Measurements from ENCODE around the gene TDRKH. TPM values are rescaled to one million over a fixed set of nuclear protein-coding genes. Genes with fewer than 3 reads are reported as not detected.

TDRKH gene
- total and polyA plus RNA-seq, 7 experiments from 2014 or later, result 7.7 to 23.1 (median 17.4) TPM

GRCh38 chr1:151806170-151806569 is 15.9 kb upstream of the TDRKH start:
- Mint-ChIP-seq H3K27me3 (peaks cover 0 to 7% (median 0%) of the 10 kb centered on the region in 5 donors), H3K36me3 (no peaks in the 10 kb centered on the region), H3K27ac (no peak overlapping the region), H3K4me1 (peaks cover 0 to 6% (median 0%) of the 10 kb centered on the region in 7 donors), H3K9me3 (peaks cover 0 to 2% (median 0%) of the 10 kb centered on the region in 11 donors), H3K4me3 (no peak overlapping the region)
- Histone ChIP-seq H3K27me3 (ENCODE audit: control insufficient read depth in 2 of 2, insufficient read depth in 2 of 2, low read length in 2 of 2) (no peaks in the 10 kb centered on the region), H3K36me3 (ENCODE audit: control insufficient read depth in 2 of 3, insufficient read depth in 3 of 3, low read length in 3 of 3) (no peaks in the 10 kb centered on the region), H3K4me1 (ENCODE audit: control insufficient read depth in 2 of 2, insufficient read depth in 2 of 2, low read length in 2 of 2) (no peaks in the 10 kb centered on the region), H3K27ac (ENCODE audit: low read depth, low read length) (no peak overlapping the region), H3K4me3 (ENCODE audit: low read length) (no peak overlapping the region), H3K9me3 (ENCODE audit: control insufficient read depth in 2 of 3, low read length in 3 of 3) (no peaks in the 10 kb centered on the region)
- intact Hi-C loops (cut with micrococcal nuclease), result no loop called here
- ATAC-seq (no peak), DNase-seq (no peak)
- ChIA-PET POLR2A (no interaction called here), CTCF (no interaction called here)

- Mint-ChIP-seq H3K4me1 (peaks cover 0 to 10% (median 5%) of the 10 kb centered on the region in 7 donors), H3K27ac (no peak within 1 kb of the TSS), H3K27me3 (peaks cover 0 to 13% (median 5%) of the 10 kb centered on the region in 5 donors), H3K9me3 (peaks cover 0 to 2% (median 0%) of the 10 kb centered on the region in 11 donors), H3K36me3 (no peaks in the 10 kb centered on the region), H3K4me3 (no peak within 1 kb of the TSS)
- Histone ChIP-seq H3K36me3 (ENCODE audit: control insufficient read depth in 2 of 3, insufficient read depth in 3 of 3, low read length in 3 of 3) (no peaks in the 10 kb centered on the region), H3K4me3 (ENCODE audit: low read length) (no peak within 1 kb of the TSS), H3K27ac (ENCODE audit: low read depth, low read length) (no peak within 1 kb of the TSS), H3K9me3 (ENCODE audit: control insufficient read depth in 2 of 3, low read length in 3 of 3) (no peaks in the 10 kb centered on the region), H3K27me3 (ENCODE audit: control insufficient read depth in 2 of 2, insufficient read depth in 2 of 2, low read length in 2 of 2) (no peaks in the 10 kb centered on the region), H3K4me1 (ENCODE audit: control insufficient read depth in 2 of 2, insufficient read depth in 2 of 2, low read length in 2 of 2) (no peaks in the 10 kb centered on the region)
- CTCF ChIA-PET, result no interaction called here
- POLR2A ChIA-PET, result no interaction called here
- intact Hi-C loops (cut with micrococcal nuclease), result no loop called here
- DNase-seq, result no peak
- no peak for ATAC-seq
Measured at GRCh38 chr1:151805066-151805820, 14.9 kb upstream of the TDRKH start, which contains the start of gene LINGO4. Gene LINGO4, minus strand, starts transcription at chr1:151805419. Its CDS starts 2,715 bp downstream, at chr1:151802704.

GRCh38 chr1:151803915-151804314 is 13.6 kb upstream of the TDRKH start:
- Histone ChIP-seq H3K27ac (ENCODE audit: low read depth, low read length) (no peak overlapping the region), H3K4me1 (ENCODE audit: control insufficient read depth in 2 of 2, insufficient read depth in 2 of 2, low read length in 2 of 2) (no peaks in the 10 kb centered on the region), H3K4me3 (ENCODE audit: low read length) (no peak overlapping the region), H3K27me3 (ENCODE audit: control insufficient read depth in 2 of 2, insufficient read depth in 2 of 2, low read length in 2 of 2) (no peaks in the 10 kb centered on the region), H3K9me3 (ENCODE audit: control insufficient read depth in 2 of 3, low read length in 3 of 3) (no peaks in the 10 kb centered on the region), H3K36me3 (ENCODE audit: control insufficient read depth in 2 of 3, insufficient read depth in 3 of 3, low read length in 3 of 3) (no peaks in the 10 kb centered on the region)
- H3K27ac Mint-ChIP-seq, result no peak overlapping the region
- CTCF ChIA-PET, result interaction anchor here (0.6 kb wide), 1 partner anchor 14 kb away, joined by 3 read pairs; no protein-coding TSS in a partner anchor
- intact Hi-C loops (cut with micrococcal nuclease), result no loop called here
- no peak overlapping the region for H3K4me3 Mint-ChIP-seq
- POLR2A ChIA-PET, result no interaction called here
- H3K36me3 Mint-ChIP-seq, result peaks cover 0 to 6% (median 0%) of the 10 kb centered on the region in 5 donors
- ATAC-seq (no peak), DNase-seq (no peak)
- peaks cover 0 to 2% (median 0%) of the 10 kb centered on the region in 11 donors for H3K9me3 Mint-ChIP-seq
- H3K4me1 Mint-ChIP-seq, result peaks cover 0 to 11% (median 10%) of the 10 kb centered on the region in 7 donors
- peaks cover 0 to 23% (median 6%) of the 10 kb centered on the region in 5 donors for H3K27me3 Mint-ChIP-seq

- peaks cover 0 to 2% (median 0%) of the 10 kb centered on the region in 11 donors for H3K9me3 Mint-ChIP-seq
- H3K36me3 Mint-ChIP-seq, result peaks cover 0 to 10% (median 0%) of the 10 kb centered on the region in 5 donors
- peak overlapping the region in 1 of 9 donors; percentile 40 for H3K27ac Mint-ChIP-seq
- Histone ChIP-seq H3K27ac (ENCODE audit: low read depth, low read length) (no peak overlapping the region), H3K4me1 (ENCODE audit: control insufficient read depth in 2 of 2, insufficient read depth in 2 of 2, low read length in 2 of 2) (no peaks in the 10 kb centered on the region), H3K27me3 (ENCODE audit: control insufficient read depth in 2 of 2, insufficient read depth in 2 of 2, low read length in 2 of 2) (no peaks in the 10 kb centered on the region), H3K4me3 (ENCODE audit: low read length) (no peak overlapping the region), H3K9me3 (ENCODE audit: control insufficient read depth in 2 of 3, low read length in 3 of 3) (no peaks in the 10 kb centered on the region), H3K36me3 (ENCODE audit: control insufficient read depth in 2 of 3, insufficient read depth in 3 of 3, low read length in 3 of 3) (no peaks in the 10 kb centered on the region)
- ChIA-PET CTCF (interaction anchor here (0.6 to 0.8 kb wide), 2 partner anchors 14 to 210 kb away, joined by 3 to 4 read pairs; no protein-coding TSS in a partner anchor), POLR2A (interaction anchor here (1.0 kb wide), 1 partner anchor 17 kb away, joined by 4 read pairs; no protein-coding TSS in a partner anchor)
- no peak overlapping the region for H3K4me3 Mint-ChIP-seq
- intact Hi-C loops (cut with micrococcal nuclease), result no loop called here
- peaks cover 0 to 26% (median 6%) of the 10 kb centered on the region in 5 donors for H3K27me3 Mint-ChIP-seq
- peaks cover 0 to 11% (median 10%) of the 10 kb centered on the region in 7 donors for H3K4me1 Mint-ChIP-seq
- no peak for ATAC-seq
- DNase-seq, result no peak
Measured at GRCh38 chr1:151803164-151803563, 12.9 kb upstream of the TDRKH start.

GRCh38 chr1:151802372-151802771 is 12.1 kb upstream of the TDRKH start:
- no peak overlapping the region for H3K27ac Mint-ChIP-seq
- DNase-seq (no peak), ATAC-seq (no peak)
- Histone ChIP-seq H3K4me1 (ENCODE audit: control insufficient read depth in 2 of 2, insufficient read depth in 2 of 2, low read length in 2 of 2) (no peaks in the 10 kb centered on the region), H3K27ac (ENCODE audit: low read depth, low read length) (no peak overlapping the region), H3K27me3 (ENCODE audit: control insufficient read depth in 2 of 2, insufficient read depth in 2 of 2, low read length in 2 of 2) (no peaks in the 10 kb centered on the region), H3K36me3 (ENCODE audit: control insufficient read depth in 2 of 3, insufficient read depth in 3 of 3, low read length in 3 of 3) (no peaks in the 10 kb centered on the region), H3K9me3 (ENCODE audit: control insufficient read depth in 2 of 3, low read length in 3 of 3) (no peaks in the 10 kb centered on the region), H3K4me3 (ENCODE audit: low read length) (no peak overlapping the region)
- H3K4me3 Mint-ChIP-seq, result no peak overlapping the region
- H3K9me3 Mint-ChIP-seq, result peaks cover 0 to 2% (median 0%) of the 10 kb centered on the region in 11 donors
- peaks cover 0 to 10% (median 0%) of the 10 kb centered on the region in 5 donors for H3K36me3 Mint-ChIP-seq
- peaks cover 0 to 26% (median 6%) of the 10 kb centered on the region in 5 donors for H3K27me3 Mint-ChIP-seq
- CTCF ChIA-PET, result interaction anchor here (0.8 kb wide), 1 partner anchor 209 kb away, joined by 4 read pairs; no protein-coding TSS in a partner anchor
- H3K4me1 Mint-ChIP-seq, result peaks cover 0 to 11% (median 9%) of the 10 kb centered on the region in 7 donors
- POLR2A ChIA-PET, result interaction anchor here (1.0 kb wide), 2 partner anchors 18 to 96 kb away, joined by 3 to 4 read pairs; no protein-coding TSS in a partner anchor
- intact Hi-C loops (cut with micrococcal nuclease), result no loop called here

GRCh38 chr1:151801846-151802245 is 11.5 kb upstream of the TDRKH start:
- peaks cover 0 to 10% (median under 1%) of the 10 kb centered on the region in 5 donors for H3K36me3 Mint-ChIP-seq
- H3K36me3 ChIP-seq (ENCODE audit: control insufficient read depth in 2 of 3, insufficient read depth in 3 of 3, low read length in 3 of 3), result no peaks in the 10 kb centered on the region
- ChIA-PET POLR2A (interaction anchor here (1.0 kb wide), 2 partner anchors 19 to 97 kb away, joined by 3 to 4 read pairs; no protein-coding TSS in a partner anchor), CTCF (no interaction called here)
- ATAC-seq (no peak), DNase-seq (no peak)
- no peak overlapping the region for H3K27ac ChIP-seq (ENCODE audit: low read depth, low read length)
- H3K4me1 ChIP-seq (ENCODE audit: control insufficient read depth in 2 of 2, insufficient read depth in 2 of 2, low read length in 2 of 2), result no peaks in the 10 kb centered on the region
- H3K4me1 Mint-ChIP-seq, result peaks cover 0 to 11% (median 9%) of the 10 kb centered on the region in 7 donors
- intact Hi-C loops (cut with micrococcal nuclease), result no loop called here
- peaks cover 0 to 26% (median 6%) of the 10 kb centered on the region in 5 donors for H3K27me3 Mint-ChIP-seq
- no peaks in the 10 kb centered on the region for H3K9me3 ChIP-seq (ENCODE audit: control insufficient read depth in 2 of 3, low read length in 3 of 3)
- peaks cover 0 to 2% (median 0%) of the 10 kb centered on the region in 11 donors for H3K9me3 Mint-ChIP-seq
- H3K4me3 ChIP-seq (ENCODE audit: low read length), result no peak overlapping the region
- no peak overlapping the region for H3K4me3 Mint-ChIP-seq
- no peak overlapping the region for H3K27ac Mint-ChIP-seq
- H3K27me3 ChIP-seq (ENCODE audit: control insufficient read depth in 2 of 2, insufficient read depth in 2 of 2, low read length in 2 of 2), result no peaks in the 10 kb centered on the region

Data from naive thymus-derived CD4-positive, alpha-beta T cell (primary cell).